ENCODE measurements around the gene TRIM2.

The TRIM2 gene

GRCh38 chr4:153255233-153255632, 51.0 kb downstream of the TRIM2 start:
- DNase-seq = no peak

GRCh38 chr4:153257151-153257620, 52.9 kb downstream of the TRIM2 start:
- DNase-seq = peak; percentile 20

- DNase-seq = no peak
Observed at GRCh38 chr4:153257991-153258390, 53.7 kb downstream of the TRIM2 start.

GRCh38 chr4:153258750-153259149, 54.5 kb downstream of the TRIM2 start:
- no peak for DNase-seq

- no peak for DNase-seq
Observed at GRCh38 chr4:153259661-153260060, 55.4 kb downstream of the TRIM2 start.

- DNase-seq = no peak
Observed at GRCh38 chr4:153260132-153260531, 55.9 kb downstream of the TRIM2 start.

GRCh38 chr4:153260553-153261300, 56.5 kb downstream of the TRIM2 start:
- DNase-seq = no peak

- no peak for DNase-seq
Observed at GRCh38 chr4:153261461-153261860, 57.2 kb downstream of the TRIM2 start.

- no peak for DNase-seq
Observed at GRCh38 chr4:153261914-153262313, 57.7 kb downstream of the TRIM2 start.

GRCh38 chr4:153265306-153266047, 61.2 kb downstream of the TRIM2 start:
- DNase-seq = no peak

- DNase-seq = no peak
Observed at GRCh38 chr4:153266988-153267387, 62.7 kb downstream of the TRIM2 start.

GRCh38 chr4:153267890-153268289, 63.6 kb downstream of the TRIM2 start:
- no peak for DNase-seq

- no peak for DNase-seq
Observed at GRCh38 chr4:153268295-153268694, 64.1 kb downstream of the TRIM2 start.

GRCh38 chr4:153269218-153269990, 65.2 kb downstream of the TRIM2 start:
- no peak for DNase-seq

GRCh38 chr4:153270361-153270760, 66.1 kb downstream of the TRIM2 start:
- DNase-seq = no peak

GRCh38 chr4:153271820-153272219, 67.6 kb downstream of the TRIM2 start:
- DNase-seq = no peak

- DNase-seq = no peak
Observed at GRCh38 chr4:153273751-153274150, 69.5 kb downstream of the TRIM2 start.

- no peak for DNase-seq
Observed at GRCh38 chr4:153274967-153275366, 70.7 kb downstream of the TRIM2 start.

- DNase-seq = no peak
Observed at GRCh38 chr4:153275380-153276276, 71.4 kb downstream of the TRIM2 start.

GRCh38 chr4:153276971-153277370, 72.7 kb downstream of the TRIM2 start:
- no peak for DNase-seq

GRCh38 chr4:153281476-153281875, 77.2 kb downstream of the TRIM2 start:
- no peak for DNase-seq

- DNase-seq = no peak
Observed at GRCh38 chr4:153282023-153282422, 77.8 kb downstream of the TRIM2 start.

Data from activated naive CD4-positive, alpha-beta T cell treated with Interleukin-2 at 50 U/mL for 16 hours (primary cell).